GM12878 (cell line): ENCODE results near the gene FAM120AOS. TPM values are rescaled to one million over a fixed set of nuclear protein-coding genes. Genes with fewer than 3 reads are reported as not detected.

Source experiments
- GABPA ChIP-seq: IDR thresholded peaks from 2 replicates; pipeline ENCODE4 v1.6.1; 2014; ENCODE audit warnings: antibody characterized with exemption, low read depth, mild to moderate bottlenecking, inconsistent platforms
- ZNF207 ChIP-seq: fragments of 450-650 bp; IDR thresholded peaks from 2 replicates; pipeline ENCODE4 v1.6.1; 2014; ENCODE audit warnings: antibody characterized with exemption, mild to moderate bottlenecking, borderline replicate concordance
- ZNF217 ChIP-seq: fragments of 450-650 bp; IDR thresholded peaks from 2 replicates; pipeline ENCODE4 v1.6.1; 2017; ENCODE audit warnings: antibody characterized with exemption, mild to moderate bottlenecking
- ZNF274 ChIP-seq: IDR thresholded peaks from one replicate; pipeline ENCODE4 v1.8.0; 2011; ENCODE audit not compliant: insufficient read length, insufficient read depth
- polyA plus RNA-seq, 11 experiments: library from polyadenylated mRNA; depleted of rRNA in 4 of 11; unstranded in 6 of 11; stranded (reverse) in 5 of 11; fragments of >200 nt; fragmentation: Nextera tagmentation in 4 of 11; fragmentation: Illumina TruSeq in 1 of 11; extraction: Ambion mirVana in 4 of 11; extraction: Trizol in 1 of 11; gene quantifications; 1 replicate in 1 of 11; 2 replicates in 10 of 11; pipeline versions ENCODE4 v1.2.1 to v1.2.3, GENCODE V29; 2011 to 2016; ENCODE audit warnings: inconsistent platforms in 2 of 11, missing spikeins in 2 of 11, low read depth in 1 of 11
- total RNA-seq, 4 experiments: library from RNA; depleted of rRNA in 3 of 4; stranded (reverse); fragments of >200 nt in 3 of 4; fragmentation: Illumina TruSeq in 1 of 4; extraction: Trizol in 1 of 4; gene quantifications; 2 replicates each; pipeline versions ENCODE4 v1.2.1 to v1.2.3, GENCODE V29; 2013 to 2021
- TF ChIP-seq, protein P1 (sequence below): IDR thresholded peaks from 2 replicates; pipeline ENCODE4 v1.6.1; 2011; ENCODE audit warnings: borderline replicate concordance, low read depth, mild to moderate bottlenecking, moderate library complexity, low read length; ENCODE audit not compliant: insufficient read depth, poor library complexity, severe bottlenecking
- TF ChIP-seq, protein P2 (sequence below): fragments of 450-650 bp; formaldehyde crosslinking; IDR thresholded peaks from 2 replicates; pipeline ENCODE4 v1.5.0; 2022; ENCODE audit warnings: mild to moderate bottlenecking, missing genetic modification characterization
- TF ChIP-seq, protein P3 (sequence below): IDR thresholded peaks from 2 replicates; pipeline ENCODE4 v1.6.1; 2011; ENCODE audit warnings: low read depth, low read length, improper control_type of control experiment, borderline replicate concordance

FAM120AOS gene
- total and polyA plus RNA-seq, 10 of the 15 experiments (the other 5 are each of a cell fraction or from before 2014, with no cell fraction given): 15.9 to 55.1 (median 34.6) TPM

GRCh38 chr9:93466416-93467061 is 13.2 kb upstream of the FAM120AOS start (continued):
- TF ChIP-seq, protein P1, sequence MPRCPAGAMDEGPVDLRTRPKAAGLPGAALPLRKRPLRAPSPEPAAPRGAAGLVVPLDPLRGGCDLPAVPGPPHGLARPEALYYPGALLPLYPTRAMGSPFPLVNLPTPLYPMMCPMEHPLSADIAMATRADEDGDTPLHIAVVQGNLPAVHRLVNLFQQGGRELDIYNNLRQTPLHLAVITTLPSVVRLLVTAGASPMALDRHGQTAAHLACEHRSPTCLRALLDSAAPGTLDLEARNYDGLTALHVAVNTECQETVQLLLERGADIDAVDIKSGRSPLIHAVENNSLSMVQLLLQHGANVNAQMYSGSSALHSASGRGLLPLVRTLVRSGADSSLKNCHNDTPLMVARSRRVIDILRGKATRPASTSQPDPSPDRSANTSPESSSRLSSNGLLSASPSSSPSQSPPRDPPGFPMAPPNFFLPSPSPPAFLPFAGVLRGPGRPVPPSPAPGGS: no peak
- TF ChIP-seq ZNF217: no peak
- TF ChIP-seq GABPA: no peak
- TF ChIP-seq, protein P2, sequence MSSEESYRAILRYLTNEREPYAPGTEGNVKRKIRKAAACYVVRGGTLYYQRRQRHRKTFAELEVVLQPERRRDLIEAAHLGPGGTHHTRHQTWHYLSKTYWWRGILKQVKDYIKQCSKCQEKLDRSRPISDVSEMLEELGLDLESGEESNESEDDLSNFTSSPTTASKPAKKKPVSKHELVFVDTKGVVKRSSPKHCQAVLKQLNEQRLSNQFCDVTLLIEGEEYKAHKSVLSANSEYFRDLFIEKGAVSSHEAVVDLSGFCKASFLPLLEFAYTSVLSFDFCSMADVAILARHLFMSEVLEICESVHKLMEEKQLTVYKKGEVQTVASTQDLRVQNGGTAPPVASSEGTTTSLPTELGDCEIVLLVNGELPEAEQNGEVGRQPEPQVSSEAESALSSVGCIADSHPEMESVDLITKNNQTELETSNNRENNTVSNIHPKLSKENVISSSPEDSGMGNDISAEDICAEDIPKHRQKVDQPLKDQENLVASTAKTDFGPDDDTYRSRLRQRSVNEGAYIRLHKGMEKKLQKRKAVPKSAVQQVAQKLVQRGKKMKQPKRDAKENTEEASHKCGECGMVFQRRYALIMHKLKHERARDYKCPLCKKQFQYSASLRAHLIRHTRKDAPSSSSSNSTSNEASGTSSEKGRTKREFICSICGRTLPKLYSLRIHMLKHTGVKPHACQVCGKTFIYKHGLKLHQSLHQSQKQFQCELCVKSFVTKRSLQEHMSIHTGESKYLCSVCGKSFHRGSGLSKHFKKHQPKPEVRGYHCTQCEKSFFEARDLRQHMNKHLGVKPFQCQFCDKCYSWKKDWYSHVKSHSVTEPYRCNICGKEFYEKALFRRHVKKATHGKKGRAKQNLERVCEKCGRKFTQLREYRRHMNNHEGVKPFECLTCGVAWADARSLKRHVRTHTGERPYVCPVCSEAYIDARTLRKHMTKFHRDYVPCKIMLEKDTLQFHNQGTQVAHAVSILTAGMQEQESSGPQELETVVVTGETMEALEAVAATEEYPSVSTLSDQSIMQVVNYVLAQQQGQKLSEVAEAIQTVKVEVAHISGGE (CRISPR knock-in tag): no peak
- TF ChIP-seq ZNF207: no peak
- no peak for TF ChIP-seq ZNF274
- TF ChIP-seq, protein P3, sequence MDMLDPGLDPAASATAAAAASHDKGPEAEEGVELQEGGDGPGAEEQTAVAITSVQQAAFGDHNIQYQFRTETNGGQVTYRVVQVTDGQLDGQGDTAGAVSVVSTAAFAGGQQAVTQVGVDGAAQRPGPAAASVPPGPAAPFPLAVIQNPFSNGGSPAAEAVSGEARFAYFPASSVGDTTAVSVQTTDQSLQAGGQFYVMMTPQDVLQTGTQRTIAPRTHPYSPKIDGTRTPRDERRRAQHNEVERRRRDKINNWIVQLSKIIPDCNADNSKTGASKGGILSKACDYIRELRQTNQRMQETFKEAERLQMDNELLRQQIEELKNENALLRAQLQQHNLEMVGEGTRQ: no peak
